Activated naive CD4-positive, alpha-beta T cell treated with anti-CD3 and anti-CD28 coated beads, Interleukin-2, amount 50 U/mL, for 72 hours (primary cell): ENCODE measurements around the gene C6orf136. TPM values are rescaled to one million over a fixed set of nuclear protein-coding genes. Genes with fewer than 3 reads are reported as not detected.
"Not testable (repeated sequence)": the region's sequence is repeated elsewhere in the genome, so short reads cannot be mapped to it uniquely, and the experiment has no call there.

Experiments
- ATAC-seq, 2 donors: fragments of 150-1000 bp; cut with Tn5 transposase; 2 replicates each; pipeline ENCODE4 v1.10.0; 2021; ENCODE audit warnings: mild to moderate bottlenecking in 2 of 2, moderate library complexity in 2 of 2
- DNase-seq, 2 donors: peaks; one replicate each; pipeline ENCODE4 v3.0.0; 2021 to 2022; ENCODE audit warnings: low spot score in 2 of 2
- H3K27ac Mint-ChIP-seq, 2 donors: one replicate each; pipeline ENCODE4 v1.8.0; 2022; ENCODE audit warnings: mild to moderate bottlenecking in 2 of 2, mixed read lengths in 2 of 2
- H3K36me3 Mint-ChIP-seq, 2 donors: one replicate each; pipeline ENCODE4 v1.8.0; 2022; ENCODE audit warnings: mixed read lengths in 2 of 2
- H3K9me3 Mint-ChIP-seq, 2 donors: one replicate each; pipeline ENCODE4 v1.8.0; 2022; ENCODE audit warnings: mixed read lengths in 2 of 2
- total RNA-seq, 2 donors: library from RNA; stranded (reverse); gene quantifications; one replicate each; pipeline ENCODE4 v1.2.3, GENCODE V29; 2022

Gene C6orf136
- total RNA-seq = 10 to 100 TPM; 20.5 to 81.5 TPM

- H3K9me3 Mint-ChIP-seq = no peaks in the 10 kb centered on the region
- H3K27ac Mint-ChIP-seq = peak within 1 kb of the TSS; percentile 88 to 91
- ATAC-seq (peak; percentile 80 to 82), DNase-seq (peak; percentile 86 to 91)
- no peaks in the 10 kb centered on the region for H3K36me3 Mint-ChIP-seq
Measured at GRCh38 chr6:30646450-30647241, at the start of gene C6orf136. Gene C6orf136 (plus strand): TSS chr6:30647133. CDS start chr6:30647232, 99 bp downstream.

GRCh38 chr6:30597315-30598144, 49.4 kb upstream of the C6orf136 start:
- peak; percentile 83 to 87 for ATAC-seq
- peak overlapping the region; percentile 77 to 85 for H3K27ac Mint-ChIP-seq
- peak; percentile 66 to 86 for DNase-seq
- H3K36me3 Mint-ChIP-seq, H3K9me3 Mint-ChIP-seq: not testable (repeated sequence)

GRCh38 chr6:30598912-30599624, 47.9 kb upstream of the C6orf136 start:
- ATAC-seq (no peak), DNase-seq (no peak)
- H3K36me3 Mint-ChIP-seq = peaks cover 13 to 17% of the 10 kb centered on the region in 2 donors
- H3K9me3 Mint-ChIP-seq = no peaks in the 10 kb centered on the region
- H3K27ac Mint-ChIP-seq = peak overlapping the region; percentile 12 to 85

GRCh38 chr6:30599625-30600324, 47.2 kb upstream of the C6orf136 start:
- no peaks in the 10 kb centered on the region for H3K9me3 Mint-ChIP-seq
- no peak for DNase-seq
- peaks cover 20 to 24% of the 10 kb centered on the region in 2 donors for H3K36me3 Mint-ChIP-seq
- peak overlapping the region; percentile 12 to 22 for H3K27ac Mint-ChIP-seq
- ATAC-seq = no peak

GRCh38 chr6:30600451-30600961, 46.4 kb upstream of the C6orf136 start:
- ATAC-seq (no peak), DNase-seq (no peak)
- Mint-ChIP-seq H3K27ac (peak overlapping the region in 1 of 2 donors; percentile 57), H3K9me3 (no peaks in the 10 kb centered on the region), H3K36me3 (peaks cover 26 to 31% of the 10 kb centered on the region in 2 donors)

- no peak for DNase-seq
- H3K9me3 Mint-ChIP-seq = no peaks in the 10 kb centered on the region
- peak overlapping the region; percentile 74 to 88 for H3K27ac Mint-ChIP-seq
- H3K36me3 Mint-ChIP-seq = peaks cover 33 to 38% of the 10 kb centered on the region in 2 donors
- no peak for ATAC-seq
Measured at GRCh38 chr6:30601436-30601814, 45.5 kb upstream of the C6orf136 start.

- no peak for DNase-seq
- Mint-ChIP-seq H3K36me3 (peaks cover 36 to 42% of the 10 kb centered on the region in 2 donors), H3K9me3 (no peaks in the 10 kb centered on the region), H3K27ac (no peak overlapping the region)
- no peak for ATAC-seq
Measured at GRCh38 chr6:30601815-30602641, 44.9 kb upstream of the C6orf136 start.

- Mint-ChIP-seq H3K9me3 (no peaks in the 10 kb centered on the region), H3K36me3 (peaks cover 47 to 56% of the 10 kb centered on the region in 2 donors), H3K27ac (no peak overlapping the region)
- ATAC-seq (no peak), DNase-seq (no peak)
Measured at GRCh38 chr6:30603961-30604360, 43.0 kb upstream of the C6orf136 start.

GRCh38 chr6:30610065-30610464, 36.9 kb upstream of the C6orf136 start:
- H3K36me3 Mint-ChIP-seq = peaks cover 61 to 67% of the 10 kb centered on the region in 2 donors
- H3K27ac Mint-ChIP-seq = peak overlapping the region in 1 of 2 donors; percentile 39
- DNase-seq = no peak
- no peaks in the 10 kb centered on the region for H3K9me3 Mint-ChIP-seq
- ATAC-seq = no peak

- peaks cover 64 to 69% of the 10 kb centered on the region in 2 donors for H3K36me3 Mint-ChIP-seq
- DNase-seq = no peak
- no peak for ATAC-seq
- peak overlapping the region; percentile 17 to 95 for H3K27ac Mint-ChIP-seq
- no peaks in the 10 kb centered on the region for H3K9me3 Mint-ChIP-seq
Measured at GRCh38 chr6:30611150-30611855, 35.6 kb upstream of the C6orf136 start.

- Mint-ChIP-seq H3K27ac (peak overlapping the region; percentile 17 to 95), H3K9me3 (no peaks in the 10 kb centered on the region), H3K36me3 (peaks cover 65 to 70% of the 10 kb centered on the region in 2 donors)
- ATAC-seq (no peak), DNase-seq (no peak)
Measured at GRCh38 chr6:30611856-30612194, 35.1 kb upstream of the C6orf136 start.

GRCh38 chr6:30612213-30612612, 34.7 kb upstream of the C6orf136 start:
- Mint-ChIP-seq H3K9me3 (no peaks in the 10 kb centered on the region), H3K27ac (no peak overlapping the region), H3K36me3 (peaks cover 69 to 73% of the 10 kb centered on the region in 2 donors)
- ATAC-seq (no peak), DNase-seq (no peak)

GRCh38 chr6:30612687-30613248, 34.2 kb upstream of the C6orf136 start:
- H3K27ac Mint-ChIP-seq = peak overlapping the region; percentile 19 to 98
- ATAC-seq = no peak

GRCh38 chr6:30613251-30614043, 33.5 kb upstream of the C6orf136 start:
- DNase-seq (no peak), ATAC-seq (peak in 1 of 2 donors; percentile 39)
- Mint-ChIP-seq H3K27ac (peak overlapping the region; percentile 94 to 98), H3K9me3 (no peaks in the 10 kb centered on the region), H3K36me3 (peaks cover 70 to 72% of the 10 kb centered on the region in 2 donors)

More at GRCh38 chr6:30612687-30613248, 34.2 kb upstream of the C6orf136 start:
- H3K36me3 Mint-ChIP-seq = peaks cover 68 to 70% of the 10 kb centered on the region in 2 donors
- no peak for DNase-seq
- H3K9me3 Mint-ChIP-seq = no peaks in the 10 kb centered on the region
